IMR-90 (cell line): ENCODE results near the gene LRRC34. TPM values are rescaled to one million over a fixed set of nuclear protein-coding genes. Genes with fewer than 3 reads are reported as not detected.

Experiments used
- ATAC-seq: fragments of 200-7000 bp; cut with Tn5 transposase; 2 replicates; pipeline ENCODE4 v1.9.1; 2020; ENCODE audit warnings: low read depth, mild to moderate bottlenecking, moderate library complexity
- BruUV-seq: library from RNA; stranded (reverse); fragments of 400-500 nt; replicated peaks from 2 replicates; lab custom pipeline; 2021; lab: Mats Ljungman, UMichigan
- CTCF ChIA-PET: fragments of 300-600 bp; formaldehyde crosslinking; extraction: SDS; loops from one replicate; lab custom pipeline; 2021; ENCODE audit warnings: antibody characterized with exemption; lab: Yijun Ruan, JAX
- POLR2A ChIA-PET: fragments of 300-600 bp; sonication (Branson Sonifier 250); formaldehyde crosslinking; loops from one replicate; lab custom pipeline; 2022; ENCODE audit warnings: antibody characterized with exemption; ENCODE audit not compliant: unreplicated experiment; lab: Charles Lee
- DNase-seq: peaks from one replicate; pipeline ENCODE4 v3.0.0; 2013
- H2AFZ ChIP-seq: replicated peaks from 2 replicates; pipeline ENCODE3; 2013; ENCODE audit warnings: low read length, mild to moderate bottlenecking; ENCODE audit not compliant: poor library complexity
- H2AK5ac ChIP-seq: 2 replicates; pipeline ENCODE4 v1.6.1; 2013; ENCODE audit warnings: low read depth, low read length, inconsistent platforms
- H2AK9ac ChIP-seq: replicated peaks from 2 replicates; pipeline ENCODE3; 2013; ENCODE audit warnings: mild to moderate bottlenecking, low read depth, low read length, moderate library complexity; ENCODE audit not compliant: poor library complexity
- H2BK120ac ChIP-seq: 2 replicates; pipeline ENCODE4 v1.6.1; 2013; ENCODE audit warnings: low read depth, low read length, inconsistent platforms
- H2BK15ac ChIP-seq: 3 replicates; pipeline ENCODE4 v1.6.1; 2013; ENCODE audit warnings: low read depth, low read length, inconsistent platforms
- H2BK20ac ChIP-seq: 2 replicates; pipeline ENCODE4 v1.6.1; 2013; ENCODE audit warnings: low read depth, mild to moderate bottlenecking, inconsistent platforms, low read length, moderate library complexity
- H2BK5ac ChIP-seq: 2 replicates; pipeline ENCODE4 v1.6.1; 2013; ENCODE audit warnings: mild to moderate bottlenecking, low read depth, low read length, inconsistent platforms; ENCODE audit not compliant: poor library complexity, severe bottlenecking
- H3K14ac ChIP-seq: replicated peaks from 2 replicates; pipeline ENCODE4 v1.6.1; 2013; ENCODE audit warnings: low read depth, low read length, inconsistent platforms
- H3K18ac ChIP-seq: 2 replicates; pipeline ENCODE4 v1.6.1; 2013; ENCODE audit warnings: low read depth, low read length, control low read depth
- H3K23ac ChIP-seq: 2 replicates; pipeline ENCODE4 v1.6.1; 2013; ENCODE audit warnings: low read depth, low read length, inconsistent platforms
- H3K27ac ChIP-seq: 2 replicates; pipeline ENCODE4 v1.5.1; 2013; ENCODE audit warnings: mild to moderate bottlenecking, control low read depth, low read length; ENCODE audit not compliant: insufficient read depth
- H3K27me3 ChIP-seq: 2 replicates; pipeline ENCODE4 v1.6.1; 2013; ENCODE audit warnings: low read length; ENCODE audit not compliant: control insufficient read depth, insufficient read depth
- H3K36me3 ChIP-seq: 2 replicates; pipeline ENCODE4 v1.6.1; 2013; ENCODE audit warnings: low read length, mixed read lengths; ENCODE audit not compliant: control insufficient read depth, insufficient read depth
- H3K4ac ChIP-seq: 2 replicates; pipeline ENCODE4 v1.6.1; 2013; ENCODE audit warnings: low read depth, low read length, inconsistent platforms
- H3K4me1 ChIP-seq: 2 replicates; pipeline ENCODE4 v1.6.1; 2013; ENCODE audit warnings: low read length, mixed read lengths; ENCODE audit not compliant: control insufficient read depth, insufficient read depth
- H3K4me2 ChIP-seq: 2 replicates; pipeline ENCODE4 v1.6.1; 2013; ENCODE audit warnings: low read depth, mild to moderate bottlenecking, control low read depth, low read length, moderate library complexity
- H3K4me3 ChIP-seq: 2 replicates; pipeline ENCODE4 v1.5.1; 2013; ENCODE audit warnings: low read depth, mild to moderate bottlenecking, control low read depth, low read length, moderate library complexity; ENCODE audit not compliant: insufficient read depth
- H3K56ac ChIP-seq: 2 replicates; pipeline ENCODE4 v1.6.1; 2013; ENCODE audit warnings: low read length, inconsistent platforms; ENCODE audit not compliant: insufficient read depth; ENCODE audit errors: extremely low read depth
- H3K79me1 ChIP-seq, 2 experiments: 2 replicates each; pipeline ENCODE4 v1.6.1; 2013; ENCODE audit warnings: low read length in 2 of 2, inconsistent platforms in 1 of 2, low read depth in 1 of 2
- H3K9ac ChIP-seq: 2 replicates; pipeline ENCODE4 v1.6.1; 2013; ENCODE audit warnings: low read depth, low read length, control low read depth
- H3K9me1 ChIP-seq: 2 replicates; pipeline ENCODE4 v1.6.1; 2013; ENCODE audit warnings: low read length, inconsistent platforms; ENCODE audit not compliant: insufficient read depth
- H3K9me3 ChIP-seq: 2 replicates; pipeline ENCODE4 v1.6.1; 2013; ENCODE audit warnings: low read length; ENCODE audit not compliant: control insufficient read depth, insufficient read depth
- H4K20me1 ChIP-seq: 2 replicates; pipeline ENCODE4 v1.6.1; 2013; ENCODE audit warnings: low read length, inconsistent platforms; ENCODE audit not compliant: insufficient read depth
- H4K5ac ChIP-seq: 2 replicates; pipeline ENCODE4 v1.6.1; 2013; ENCODE audit warnings: mild to moderate bottlenecking, low read depth, low read length, control low read depth
- H4K8ac ChIP-seq, 2 experiments: 2 replicates each; pipeline ENCODE4 v1.6.1; 2013; ENCODE audit warnings: low read depth in 2 of 2, low read length in 2 of 2, control low read depth in 1 of 2, inconsistent platforms in 1 of 2
- H4K91ac ChIP-seq: 2 replicates; pipeline ENCODE4 v1.6.1; 2013; ENCODE audit warnings: low read depth, low read length, inconsistent platforms; ENCODE audit not compliant: insufficient read depth
- BHLHE40 ChIP-seq: fragments of 150-350 bp; IDR thresholded peaks from 2 replicates; pipeline ENCODE4 v1.6.1; 2016; ENCODE audit warnings: mild to moderate bottlenecking, low read depth, low read length
- CEBPB ChIP-seq: IDR thresholded peaks from 2 replicates; pipeline ENCODE4 v1.6.1; 2012; ENCODE audit warnings: low read depth, low read length, improper control_type of control experiment
- CHD1 ChIP-seq: IDR thresholded peaks from 2 replicates; pipeline ENCODE4 v1.6.1; 2012; ENCODE audit warnings: low read depth, low read length, improper control_type of control experiment
- CTCF ChIP-seq: conservative IDR thresholded peaks from 2 replicates; pipeline ENCODE4 v1.5.1; 2012; ENCODE audit warnings: mild to moderate bottlenecking, low read depth, low read length, improper control_type of control experiment
- FOS ChIP-seq: fragments of 150-350 bp; IDR thresholded peaks from 2 replicates; pipeline ENCODE4 v1.6.1; 2016; ENCODE audit warnings: low read depth, low read length
- MAFK ChIP-seq: IDR thresholded peaks from 2 replicates; pipeline ENCODE4 v1.6.1; 2012; ENCODE audit warnings: low read depth, low read length, improper control_type of control experiment
- MAZ ChIP-seq: IDR thresholded peaks from 2 replicates; pipeline ENCODE4 v1.6.1; 2012; ENCODE audit warnings: low read depth, mild to moderate bottlenecking, low read length, improper control_type of control experiment, moderate library complexity, borderline replicate concordance
- MXI1 ChIP-seq: IDR thresholded peaks from 2 replicates; pipeline ENCODE4 v1.6.1; 2012; ENCODE audit warnings: low read depth, mild to moderate bottlenecking, low read length, moderate library complexity, borderline replicate concordance
- NFE2L2 ChIP-seq: fragments of 150-350 bp; IDR thresholded peaks from 2 replicates; pipeline ENCODE4 v1.6.1; 2016; ENCODE audit warnings: low read depth, mild to moderate bottlenecking, low read length
- POLR2A ChIP-seq: IDR thresholded peaks from 2 replicates; pipeline ENCODE4 v1.6.1; 2012; ENCODE audit warnings: mild to moderate bottlenecking, low read depth, low read length
- RAD21 ChIP-seq: IDR thresholded peaks from 2 replicates; pipeline ENCODE4 v1.6.1; 2012; ENCODE audit warnings: low read length, improper control_type of control experiment
- RCOR1 ChIP-seq: IDR thresholded peaks from 2 replicates; pipeline ENCODE4 v1.6.1; 2012; ENCODE audit warnings: mild to moderate bottlenecking, low read length, improper control_type of control experiment; ENCODE audit not compliant: insufficient replicate concordance
- RFX5 ChIP-seq: IDR thresholded peaks from 2 replicates; pipeline ENCODE4 v1.8.0; 2012; ENCODE audit warnings: low read depth, mild to moderate bottlenecking, low read length, moderate library complexity
- SMC3 ChIP-seq: fragments of 150-350 bp; IDR thresholded peaks from 2 replicates; pipeline ENCODE4 v1.6.1; 2016; ENCODE audit warnings: low read depth, mild to moderate bottlenecking, antibody characterized with exemption, low read length, moderate library complexity
- USF2 ChIP-seq: fragments of 150-350 bp; IDR thresholded peaks from 2 replicates; pipeline ENCODE4 v1.6.1; 2017; ENCODE audit warnings: mild to moderate bottlenecking, antibody characterized with exemption, low read length, low read depth
- WGBS, 2 experiments: methylation state at CpG; one replicate each; pipeline versions ENCODE4 v1.1.5 to v1.1.7; 2013; ENCODE audit warnings: missing lambda C conversion rate in 2 of 2; ENCODE audit not compliant: insufficient read length in 1 of 2; ENCODE audit errors: extremely low coverage in 2 of 2; 5-methylcytosine and 5-hydroxymethylcytosine counted together
- dilution Hi-C: fragments of 300-500 bp; cut with HindIII; formaldehyde crosslinking; loops from one replicate; pipeline ENCODE4 v1.14.3; 2018; ENCODE audit warnings: low sequenced_read_pairs; ENCODE audit not compliant: unreplicated experiment
- in situ Hi-C: fragments of 300-500 bp; cut with MboI; formaldehyde crosslinking; loops from 3 replicates; pipeline ENCODE4 v1.14.3; 2019; ENCODE audit warnings: low sequenced_read_pairs, inconsistent platforms, mixed read lengths
- intact Hi-C: fragments of 100-400 bp; cut with micrococcal nuclease; formaldehyde crosslinking; loops from 2 replicates; pipeline ENCODE4 v1.10.0; 2022
- polyA plus RNA-seq, 3 experiments: library from polyadenylated mRNA; depleted of rRNA; stranded (reverse); fragments of >200 nt; gene quantifications; 2 replicates each; pipeline ENCODE4 v1.2.3, GENCODE V29; 2012; ENCODE audit warnings: low replicate concordance in 1 of 3
- total RNA-seq: library from RNA; depleted of rRNA; stranded (reverse); fragments of >200 nt; gene quantifications from 2 replicates; pipeline ENCODE4 v1.2.3, GENCODE V29; 2012
- TF ChIP-seq, protein P1 (sequence below): fragments of 150-350 bp; IDR thresholded peaks from 2 replicates; pipeline ENCODE4 v1.6.1; 2016; ENCODE audit warnings: low read depth, mild to moderate bottlenecking, low read length, moderate library complexity, borderline replicate concordance

LRRC34 gene
- total and polyA plus RNA-seq, 2 of the 4 experiments (the other 2 are of a cell fraction): 0.90 to 0.91 TPM

GRCh38 chr3:169751875-169752274 is 60.8 kb downstream of the LRRC34 start:
- Histone ChIP-seq H2BK20ac (no peak overlapping the region), H3K14ac (no peak overlapping the region), H4K8ac (no peak overlapping the region), H4K91ac (no peak overlapping the region), H3K9me1 (no peaks in the 10 kb centered on the region), H2BK5ac (no peak overlapping the region), H3K23ac (no peak overlapping the region), H3K4me3 (no peak overlapping the region), H2BK15ac (no peak overlapping the region), H3K36me3 (no peaks in the 10 kb centered on the region), H3K9ac (no peak overlapping the region), H2BK120ac (no peak overlapping the region), H3K56ac (no peak overlapping the region), H2AFZ (no peak overlapping the region), H2AK5ac (no peak overlapping the region), H3K4me1 (no peaks in the 10 kb centered on the region), H3K27ac (no peak overlapping the region), H3K27me3 (peaks cover 2% of the 10 kb centered on the region), H4K5ac (no peak overlapping the region), H4K20me1 (no peaks in the 10 kb centered on the region), H2AK9ac (no peak overlapping the region), H3K4ac (no peak overlapping the region), H3K9me3 (no peaks in the 10 kb centered on the region), H3K18ac (no peak overlapping the region), H3K4me2 (no peak overlapping the region), H3K79me1 (no peaks in the 10 kb centered on the region)
- intact Hi-C loops: no loop called here
- ChIA-PET CTCF (no interaction called here), POLR2A (no interaction called here)
- in situ Hi-C loops: loop anchor here (25.0 kb wide), 1 partner anchor 1665 kb away; the partner anchor contains the start of gene GOLIM4
- 100% methylated on average over 1 of the region's 2 CpGs; no CpG with 5 or more reads in 1 of the 2 experiments for WGBS, 2 experiments
- no peak for TF ChIP-seq RAD21
- no peak for TF ChIP-seq CHD1
- TF ChIP-seq CTCF: no peak
- TF ChIP-seq, protein P1, sequence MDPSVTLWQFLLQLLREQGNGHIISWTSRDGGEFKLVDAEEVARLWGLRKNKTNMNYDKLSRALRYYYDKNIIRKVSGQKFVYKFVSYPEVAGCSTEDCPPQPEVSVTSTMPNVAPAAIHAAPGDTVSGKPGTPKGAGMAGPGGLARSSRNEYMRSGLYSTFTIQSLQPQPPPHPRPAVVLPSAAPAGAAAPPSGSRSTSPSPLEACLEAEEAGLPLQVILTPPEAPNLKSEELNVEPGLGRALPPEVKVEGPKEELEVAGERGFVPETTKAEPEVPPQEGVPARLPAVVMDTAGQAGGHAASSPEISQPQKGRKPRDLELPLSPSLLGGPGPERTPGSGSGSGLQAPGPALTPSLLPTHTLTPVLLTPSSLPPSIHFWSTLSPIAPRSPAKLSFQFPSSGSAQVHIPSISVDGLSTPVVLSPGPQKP: no peak
- no peak for TF ChIP-seq MXI1
- TF ChIP-seq NFE2L2: no peak
- TF ChIP-seq MAFK: no peak
- TF ChIP-seq RCOR1: no peak
- no peak for TF ChIP-seq MAZ
- TF ChIP-seq POLR2A: no peak
- no peak for TF ChIP-seq BHLHE40
- TF ChIP-seq FOS: no peak
- TF ChIP-seq RFX5: no peak
- TF ChIP-seq SMC3: no peak
- no peak for TF ChIP-seq USF2
- no peak for TF ChIP-seq CEBPB
- no peak for DNase-seq
- no TSS peak for BruUV-seq
- ATAC-seq: no peak
- dilution Hi-C loops: no loop called here
